Caco-2 (cell line): ENCODE data around the gene PPP1R27. TPM values are rescaled to one million over a fixed set of nuclear protein-coding genes. Genes with fewer than 3 reads are reported as not detected.

ENCODE experiments used
- BruUV-seq: library from RNA; stranded (reverse); fragments of 400-500 nt; replicated peaks from 2 replicates; lab custom pipeline; 2021; lab: Mats Ljungman, UMichigan
- CTCF ChIA-PET: fragments of 300-600 bp; sonication (Branson Sonifier 250); formaldehyde crosslinking; loops from one replicate; lab custom pipeline; 2022; ENCODE audit warnings: antibody characterized with exemption; lab: Charles Lee
- POLR2A ChIA-PET: fragments of 300-600 bp; sonication (Branson Sonifier 250); formaldehyde crosslinking; loops from one replicate; lab custom pipeline; 2022; ENCODE audit warnings: antibody characterized with exemption; lab: Charles Lee
- DNase-seq, 2 experiments: peaks; one replicate each; pipeline versions ENCODE4 v3.0.0 to v3.0.0-alpha.2; 2020 to 2022
- H3K27me3 ChIP-seq: replicated peaks from 2 replicates; pipeline ENCODE4 v1.6.0; 2011; ENCODE audit warnings: low read length; ENCODE audit not compliant: control insufficient read depth, insufficient read depth
- H3K36me3 ChIP-seq: 2 replicates; pipeline ENCODE4 v1.5.1; 2011; ENCODE audit warnings: low read length; ENCODE audit not compliant: control insufficient read depth, insufficient read depth
- H3K4me1 ChIP-seq: fragments of 250-450 bp; sonication (Bioruptor Pico); 2 replicates; pipeline ENCODE4 v1.5.1; 2020; ENCODE audit warnings: mild to moderate bottlenecking
- H3K4me3 ChIP-seq: 2 replicates; pipeline ENCODE4 v1.5.1; 2011; ENCODE audit warnings: low read depth, mild to moderate bottlenecking, control low read depth, low read length
- H3K9me3 ChIP-seq: fragments of 250-450 bp; sonication (Bioruptor Pico); 2 replicates; pipeline ENCODE4 v1.5.1; 2020; ENCODE audit warnings: mild to moderate bottlenecking, moderate library complexity
- H3K27ac Mint-ChIP-seq: one replicate; pipeline ENCODE4 v1.8.0; 2022; ENCODE audit warnings: mixed read lengths; ENCODE audit not compliant: unreplicated experiment
- H3K27me3 Mint-ChIP-seq: one replicate; pipeline ENCODE4 v1.8.0; 2022; ENCODE audit warnings: mixed read lengths; ENCODE audit not compliant: insufficient read depth, unreplicated experiment
- H3K36me3 Mint-ChIP-seq: one replicate; pipeline ENCODE4 v1.8.0; 2022; ENCODE audit warnings: mild to moderate bottlenecking, mixed read lengths; ENCODE audit not compliant: insufficient read depth, unreplicated experiment
- H3K4me1 Mint-ChIP-seq: one replicate; pipeline ENCODE4 v1.8.0; 2022; ENCODE audit warnings: low read depth, mixed read lengths; ENCODE audit not compliant: unreplicated experiment
- H3K4me3 Mint-ChIP-seq: one replicate; pipeline ENCODE4 v1.8.0; 2022; ENCODE audit warnings: mild to moderate bottlenecking, moderate library complexity, mixed read lengths; ENCODE audit not compliant: unreplicated experiment
- H3K9me3 Mint-ChIP-seq: one replicate; pipeline ENCODE4 v1.8.0; 2022; ENCODE audit warnings: mixed read lengths; ENCODE audit not compliant: unreplicated experiment
- intact Hi-C: fragments of 100-400 bp; cut with micrococcal nuclease; formaldehyde crosslinking; loops from one replicate; pipeline ENCODE4 v1.10.0; 2022; ENCODE audit not compliant: unreplicated experiment
- total RNA-seq: library from RNA; stranded (reverse); gene quantifications from 2 replicates; pipeline ENCODE4 v1.2.3, GENCODE V29; 2022
- TF ChIP-seq, protein P1 (sequence below), 2 experiments: fragments of 200-600 bp in 1 of 2; IDR thresholded peaks; 1 replicate in 1 of 2; 2 replicates in 1 of 2; pipeline versions ENCODE4 v1.5.1 to v1.8.0; 2011 to 2022; ENCODE audit warnings: antibody characterized with exemption in 1 of 2, control low read depth in 1 of 2, inconsistent platforms in 1 of 2, low read depth in 1 of 2, low read length in 1 of 2, mild to moderate bottlenecking in 1 of 2, moderate library complexity in 1 of 2; ENCODE audit not compliant: insufficient read depth in 1 of 2, severe bottlenecking in 1 of 2, unreplicated experiment in 1 of 2

Gene PPP1R27
- total RNA-seq, 1 experiment from 2014 or later: 0.93 TPM

GRCh38 chr17:81878294-81878693 is 43.4 kb upstream of the PPP1R27 start:
- Mint-ChIP-seq H3K9me3 (no peaks in the 10 kb centered on the region), H3K36me3 (peaks cover 89% of the 10 kb centered on the region), H3K4me1 (no peaks in the 10 kb centered on the region), H3K27me3 (no peaks in the 10 kb centered on the region), H3K4me3 (no peak overlapping the region), H3K27ac (no peak overlapping the region)
- H3K4me3 ChIP-seq: no peak overlapping the region
- intact Hi-C loops: no loop called here
- peaks cover 3% of the 10 kb centered on the region; the same call in 1 of the 2 replicates for H3K36me3 ChIP-seq
- H3K4me1 ChIP-seq: no peaks in the 10 kb centered on the region
- TF ChIP-seq, protein P1, sequence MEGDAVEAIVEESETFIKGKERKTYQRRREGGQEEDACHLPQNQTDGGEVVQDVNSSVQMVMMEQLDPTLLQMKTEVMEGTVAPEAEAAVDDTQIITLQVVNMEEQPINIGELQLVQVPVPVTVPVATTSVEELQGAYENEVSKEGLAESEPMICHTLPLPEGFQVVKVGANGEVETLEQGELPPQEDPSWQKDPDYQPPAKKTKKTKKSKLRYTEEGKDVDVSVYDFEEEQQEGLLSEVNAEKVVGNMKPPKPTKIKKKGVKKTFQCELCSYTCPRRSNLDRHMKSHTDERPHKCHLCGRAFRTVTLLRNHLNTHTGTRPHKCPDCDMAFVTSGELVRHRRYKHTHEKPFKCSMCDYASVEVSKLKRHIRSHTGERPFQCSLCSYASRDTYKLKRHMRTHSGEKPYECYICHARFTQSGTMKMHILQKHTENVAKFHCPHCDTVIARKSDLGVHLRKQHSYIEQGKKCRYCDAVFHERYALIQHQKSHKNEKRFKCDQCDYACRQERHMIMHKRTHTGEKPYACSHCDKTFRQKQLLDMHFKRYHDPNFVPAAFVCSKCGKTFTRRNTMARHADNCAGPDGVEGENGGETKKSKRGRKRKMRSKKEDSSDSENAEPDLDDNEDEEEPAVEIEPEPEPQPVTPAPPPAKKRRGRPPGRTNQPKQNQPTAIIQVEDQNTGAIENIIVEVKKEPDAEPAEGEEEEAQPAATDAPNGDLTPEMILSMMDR (IDR thresholded peaks at IDR 0.05; ENCODE audit: insufficient read depth in 1 of 2, low read depth in 1 of 2, low read length in 1 of 2, severe bottlenecking in 1 of 2, unreplicated experiment in 1 of 2): no peak
- POLR2A ChIA-PET: no interaction called here
- BruUV-seq: no TSS peak
- no peaks in the 10 kb centered on the region for H3K9me3 ChIP-seq
- no peak for DNase-seq
- CTCF ChIA-PET: no interaction called here
- H3K27me3 ChIP-seq: no peaks in the 10 kb centered on the region

GRCh38 chr17:81877569-81877968 is 42.7 kb upstream of the PPP1R27 start:
- BruUV-seq: no TSS peak
- POLR2A ChIA-PET: no interaction called here
- Histone ChIP-seq H3K36me3 (0 out of 2 replicates have a peak, but pooled peaks cover 3% of the 10 kb centered on the region), H3K4me1 (peaks cover 3% of the 10 kb centered on the region; the same call in 1 of the 2 replicates), H3K27me3 (no peaks in the 10 kb centered on the region), H3K4me3 (no peak overlapping the region), H3K9me3 (no peaks in the 10 kb centered on the region)
- no peaks in the 10 kb centered on the region for H3K27me3 Mint-ChIP-seq
- H3K9me3 Mint-ChIP-seq: no peaks in the 10 kb centered on the region
- CTCF ChIA-PET: no interaction called here
- H3K27ac Mint-ChIP-seq: no peak overlapping the region
- TF ChIP-seq, protein P1 (IDR thresholded peaks at IDR 0.05; ENCODE audit: insufficient read depth in 1 of 2, low read depth in 1 of 2, low read length in 1 of 2, severe bottlenecking in 1 of 2, unreplicated experiment in 1 of 2): no peak
- no peak for DNase-seq
- H3K4me3 Mint-ChIP-seq: no peak overlapping the region
- peaks cover 89% of the 10 kb centered on the region for H3K36me3 Mint-ChIP-seq
- intact Hi-C loops: no loop called here
- no peaks in the 10 kb centered on the region for H3K4me1 Mint-ChIP-seq

GRCh38 chr17:81871387-81872230 is 36.8 kb upstream of the PPP1R27 start:
- Histone ChIP-seq H3K9me3 (no peaks in the 10 kb centered on the region), H3K27me3 (no peaks in the 10 kb centered on the region), H3K4me3 (peak overlapping the region; percentile 81), H3K4me1 (peaks cover 43% of the 10 kb centered on the region), H3K36me3 (peaks cover 4% of the 10 kb centered on the region; the same call in 1 of the 2 replicates)
- DNase-seq: peak; percentile 58 to 97
- ChIA-PET POLR2A (interaction anchor here (0.6 kb wide), 1 partner anchor 22 kb away, joined by 4 read pairs; no protein-coding TSS in a partner anchor), CTCF (interaction anchor here (0.6 to 0.7 kb wide), 2 partner anchors 76 to 194 kb away, joined by 3 to 4 read pairs; no protein-coding TSS in a partner anchor)
- H3K36me3 Mint-ChIP-seq: peaks cover 87% of the 10 kb centered on the region
- H3K27ac Mint-ChIP-seq: peak overlapping the region; percentile 87
- H3K4me3 Mint-ChIP-seq: peak overlapping the region; percentile 78
- H3K27me3 Mint-ChIP-seq: no peaks in the 10 kb centered on the region
- BruUV-seq: TSS peak; percentile 63
- no peaks in the 10 kb centered on the region for H3K9me3 Mint-ChIP-seq
- peaks cover 16% of the 10 kb centered on the region for H3K4me1 Mint-ChIP-seq
- TF ChIP-seq, protein P1 (IDR thresholded peaks at IDR 0.05; ENCODE audit: insufficient read depth in 1 of 2, low read depth in 1 of 2, low read length in 1 of 2, severe bottlenecking in 1 of 2, unreplicated experiment in 1 of 2): peak; percentile 26 to 52
- intact Hi-C loops: loop anchor here (1.0 to 5.0 kb wide), 2 partner anchors 11 to 151 kb away; partner anchors contain the start of genes CENPX, LRRC45 and P4HB
